OCI-LY3 (cell line): ENCODE data around the gene BCKDK.

Experiments used
- EZH2phosphoT487 ChIP-seq: fragments of 200-600 bp; shearing (Covaris generic); IDR thresholded peaks from 2 replicates; pipeline ENCODE4 v1.6.1; 2018; ENCODE audit warnings: antibody characterized with exemption, mixed run types, low read depth
- TF ChIP-seq, protein P1 (sequence below): fragments of 200-600, 300-600 bp; sonication (generic); IDR thresholded peaks from 2 replicates; pipeline ENCODE4 v1.5.1; 2014; ENCODE audit warnings: antibody characterized with exemption, low read length, low read depth

DNA sequence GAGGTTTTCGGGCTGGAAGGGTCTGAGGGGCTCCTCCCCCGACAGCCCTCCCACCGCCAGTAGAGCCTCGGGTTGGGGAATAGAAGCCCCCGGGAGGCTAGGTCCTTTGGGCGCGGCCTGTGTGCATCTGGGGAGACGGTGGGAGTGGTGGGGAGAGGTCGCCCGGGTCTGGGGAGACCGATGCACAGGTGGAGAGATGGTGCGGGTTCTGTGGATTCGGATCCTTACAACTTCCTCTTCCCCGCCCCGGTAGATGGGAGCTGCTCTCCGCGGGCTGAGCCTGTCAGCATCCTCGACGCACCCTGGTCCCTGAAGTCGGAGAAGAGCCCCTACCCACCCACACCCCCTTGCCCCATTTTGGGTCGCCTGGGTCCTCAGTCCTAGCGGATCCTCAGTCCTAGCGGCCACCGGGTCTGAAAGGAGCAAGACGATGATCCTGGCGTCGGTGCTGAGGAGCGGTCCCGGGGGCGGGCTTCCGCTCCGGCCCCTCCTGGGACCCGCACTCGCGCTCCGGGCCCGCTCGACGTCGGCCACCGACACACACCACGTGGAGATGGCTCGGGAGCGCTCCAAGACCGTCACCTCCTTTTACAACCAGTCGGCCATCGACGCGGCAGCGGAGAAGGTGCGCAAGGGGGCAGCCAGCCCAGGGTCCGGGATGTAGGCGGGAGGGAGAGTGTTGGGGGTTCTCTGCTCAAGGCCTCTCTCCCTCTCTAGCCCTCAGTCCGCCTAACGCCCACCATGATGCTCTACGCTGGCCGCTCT lies 790 bp downstream of the BCKDK start:
- TF ChIP-seq, protein P1, sequence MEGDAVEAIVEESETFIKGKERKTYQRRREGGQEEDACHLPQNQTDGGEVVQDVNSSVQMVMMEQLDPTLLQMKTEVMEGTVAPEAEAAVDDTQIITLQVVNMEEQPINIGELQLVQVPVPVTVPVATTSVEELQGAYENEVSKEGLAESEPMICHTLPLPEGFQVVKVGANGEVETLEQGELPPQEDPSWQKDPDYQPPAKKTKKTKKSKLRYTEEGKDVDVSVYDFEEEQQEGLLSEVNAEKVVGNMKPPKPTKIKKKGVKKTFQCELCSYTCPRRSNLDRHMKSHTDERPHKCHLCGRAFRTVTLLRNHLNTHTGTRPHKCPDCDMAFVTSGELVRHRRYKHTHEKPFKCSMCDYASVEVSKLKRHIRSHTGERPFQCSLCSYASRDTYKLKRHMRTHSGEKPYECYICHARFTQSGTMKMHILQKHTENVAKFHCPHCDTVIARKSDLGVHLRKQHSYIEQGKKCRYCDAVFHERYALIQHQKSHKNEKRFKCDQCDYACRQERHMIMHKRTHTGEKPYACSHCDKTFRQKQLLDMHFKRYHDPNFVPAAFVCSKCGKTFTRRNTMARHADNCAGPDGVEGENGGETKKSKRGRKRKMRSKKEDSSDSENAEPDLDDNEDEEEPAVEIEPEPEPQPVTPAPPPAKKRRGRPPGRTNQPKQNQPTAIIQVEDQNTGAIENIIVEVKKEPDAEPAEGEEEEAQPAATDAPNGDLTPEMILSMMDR: no peak
- TF ChIP-seq EZH2phosphoT487: no peak
